Endothelial cell of umbilical vein (primary cell): Measurements from ENCODE around the gene NCOA3. TPM values are rescaled to one million over a fixed set of nuclear protein-coding genes. Genes with fewer than 3 reads are reported as not detected.

Experiments used
- BruUV-seq: library from RNA; stranded (reverse); fragments of 400-500 nt; replicated peaks from 2 replicates; lab custom pipeline; 2021; lab: Mats Ljungman, UMichigan
- CTCF ChIA-PET: fragments of 300-600, 350-600 bp; sonication (Branson Sonifier 250); formaldehyde crosslinking; loops from one replicate; lab custom pipeline; 2021; ENCODE audit warnings: antibody characterized with exemption, inconsistent platforms; lab: Charles Lee
- POLR2A ChIA-PET: fragments of 300-600, 350-600 bp; sonication (Branson Sonifier 250); formaldehyde crosslinking; loops from one replicate; lab custom pipeline; 2021; ENCODE audit warnings: antibody characterized with exemption, inconsistent platforms; lab: Charles Lee
- DNase-seq: peaks from one replicate; pipeline ENCODE4 v3.0.0-alpha.2; 2011; ENCODE audit warnings: low read depth, low spot score
- FAIRE-seq: peaks from 2 replicates; lab custom pipeline; 2011; peaks lifted over from hg19 to GRCh38; lab: Jason Lieb, UNC
- H2AFZ ChIP-seq: 2 replicates; pipeline ENCODE4 v1.6.0; 2012; ENCODE audit warnings: low read depth, low read length, control low read depth, inconsistent platforms
- H3K27ac ChIP-seq: 2 replicates; pipeline ENCODE4 v1.5.1; 2011; ENCODE audit warnings: low read depth, mild to moderate bottlenecking, control low read depth, low read length, moderate library complexity; ENCODE audit not compliant: insufficient read depth
- H3K27me3 ChIP-seq, 2 experiments: 2 replicates each; pipeline versions ENCODE4 v1.6.0 to v1.6.1; 2011; ENCODE audit warnings: low read length in 2 of 2, mixed read lengths in 1 of 2; ENCODE audit not compliant: control insufficient read depth in 2 of 2, insufficient read depth in 2 of 2
- H3K36me3 ChIP-seq, 2 experiments: 2 replicates in 1 of 2; 3 replicates in 1 of 2; pipeline ENCODE4 v1.5.1; 2011; ENCODE audit warnings: low read length in 2 of 2, mild to moderate bottlenecking in 1 of 2, moderate library complexity in 1 of 2; ENCODE audit not compliant: control insufficient read depth in 2 of 2, insufficient read depth in 2 of 2; ENCODE audit errors: extremely low read depth in 1 of 2
- H3K4me1 ChIP-seq: 3 replicates; pipeline ENCODE4 v1.5.1; 2011; ENCODE audit warnings: mild to moderate bottlenecking, low read length; ENCODE audit not compliant: control insufficient read depth, insufficient read depth; ENCODE audit errors: extremely low read depth
- H3K4me2 ChIP-seq: 2 replicates; pipeline ENCODE4 v1.6.1; 2011; ENCODE audit warnings: low read length, control low read depth, mixed read lengths; ENCODE audit not compliant: insufficient read depth
- H3K4me3 ChIP-seq, 3 experiments: fragments of 200-600 bp in 1 of 3; sonication (generic), shearing (Covaris generic) in 1 of 3; replicated peaks in 1 of 3; 2 replicates each; pipeline ENCODE4 v1.5.1; 2011 to 2016; ENCODE audit warnings: control low read depth in 3 of 3, low read length in 3 of 3, mild to moderate bottlenecking in 2 of 3, inconsistent platforms in 1 of 3, low read depth in 1 of 3, moderate library complexity in 1 of 3; ENCODE audit not compliant: insufficient read depth in 1 of 3
- H3K79me2 ChIP-seq: 2 replicates; pipeline ENCODE4 v1.6.0; 2012; ENCODE audit warnings: low read length, inconsistent platforms; ENCODE audit not compliant: control insufficient read depth, insufficient read depth
- H3K9ac ChIP-seq: replicated peaks from 2 replicates; pipeline ENCODE3; 2011; ENCODE audit warnings: low read length, control low read depth; ENCODE audit not compliant: insufficient read depth; ENCODE audit errors: extremely low read depth
- H3K9me1 ChIP-seq: replicated peaks from 3 replicates; pipeline ENCODE4 v1.6.0; 2011; ENCODE audit warnings: mild to moderate bottlenecking, low read length; ENCODE audit not compliant: control insufficient read depth, insufficient read depth; ENCODE audit errors: extremely low read depth
- H3K9me3 ChIP-seq: replicated peaks from 2 replicates; pipeline ENCODE4 v1.5.1; 2012; ENCODE audit warnings: low read length, inconsistent platforms; ENCODE audit not compliant: control insufficient read depth, insufficient read depth
- H4K20me1 ChIP-seq: replicated peaks from 2 replicates; pipeline ENCODE3; 2011; ENCODE audit warnings: mild to moderate bottlenecking, low read length; ENCODE audit not compliant: control insufficient read depth, insufficient read depth; ENCODE audit errors: extremely low read depth
- CTCF ChIP-seq, 2 donors: IDR thresholded peaks; 1 replicate in 1 of 2; 2 replicates in 1 of 2; pipeline ENCODE4 v1.5.1; 2011; ENCODE audit warnings: low read length in 2 of 2, mild to moderate bottlenecking in 2 of 2, moderate library complexity in 2 of 2, control low read depth in 1 of 2, inconsistent platforms in 1 of 2, low read depth in 1 of 2; ENCODE audit not compliant: insufficient read depth in 1 of 2; ENCODE audit errors: extremely low read depth in 1 of 2
- EZH2 ChIP-seq: IDR thresholded peaks from 2 replicates; pipeline ENCODE4 v1.6.1; 2012; ENCODE audit warnings: borderline replicate concordance, low read depth, mild to moderate bottlenecking, moderate library complexity, low read length, inconsistent platforms; ENCODE audit not compliant: severe bottlenecking
- FOS ChIP-seq: IDR thresholded peaks from 2 replicates; pipeline ENCODE4 v1.6.1; 2011; ENCODE audit warnings: mild to moderate bottlenecking, low read length, moderate library complexity, borderline replicate concordance; ENCODE audit not compliant: insufficient read depth
- GATA2 ChIP-seq: IDR thresholded peaks from 2 replicates; pipeline ENCODE4 v1.7.0; 2011; ENCODE audit warnings: low read depth, mild to moderate bottlenecking, moderate library complexity, mixed read lengths, low read length; ENCODE audit not compliant: insufficient read length, insufficient read depth
- JUN ChIP-seq: IDR thresholded peaks from 2 replicates; pipeline ENCODE4 v1.6.1; 2011; ENCODE audit warnings: borderline replicate concordance, low read depth; ENCODE audit not compliant: insufficient read length, insufficient read depth
- MAX ChIP-seq: IDR thresholded peaks from 2 replicates; pipeline ENCODE4 v1.6.1; 2011; ENCODE audit not compliant: insufficient read depth, insufficient read length
- MYC ChIP-seq: IDR thresholded peaks from one replicate; pipeline ENCODE4 v1.6.1; 2011; ENCODE audit warnings: mild to moderate bottlenecking, low read depth, low read length
- POLR2A ChIP-seq: IDR thresholded peaks from 2 replicates; pipeline ENCODE4 v1.6.1; 2012; ENCODE audit warnings: low read depth, mild to moderate bottlenecking, control low read depth, low read length
- POLR2AphosphoS5 ChIP-seq: IDR thresholded peaks from 2 replicates; pipeline ENCODE4 v1.6.1; 2012; ENCODE audit warnings: low read depth, mild to moderate bottlenecking, control low read depth, low read length, moderate library complexity; ENCODE audit not compliant: insufficient read depth
- dilution Hi-C: fragments of 300-500 bp; cut with MboI; formaldehyde crosslinking; loops from one replicate; pipeline ENCODE4 v1.15.0; 2019; ENCODE audit warnings: low sequenced_read_pairs; ENCODE audit not compliant: extremely low pct_ligation_motif_present
- intact Hi-C: fragments of 100-400 bp; cut with micrococcal nuclease; formaldehyde crosslinking; loops from one replicate; pipeline ENCODE4 v1.10.0; 2022
- polyA plus RNA-seq, 4 experiments: library from polyadenylated mRNA; depleted of rRNA in 3 of 4; stranded (reverse) in 3 of 4; unstranded in 1 of 4; fragments of >200 nt; gene quantifications; 2 replicates each; pipeline versions ENCODE4 v1.2.1 to v1.2.3, GENCODE V29; 2011 to 2012; ENCODE audit warnings: missing spikeins in 1 of 4
- total RNA-seq: library from RNA; stranded (reverse); gene quantifications from 2 replicates; pipeline ENCODE4 v1.2.3, GENCODE V29; 2021

NCOA3 gene
- total and polyA plus RNA-seq, 2 donors (not counting 3 experiments of a cell fraction or from before 2014, with no cell fraction given): 12.0 to 35.6 TPM

- H3K9me3 ChIP-seq: no peaks in the 10 kb centered on the region
- no peak overlapping the region for H2AFZ ChIP-seq
- intact Hi-C loops (no loop called here), dilution Hi-C loops (no loop called here)
- no peak overlapping the region for H3K4me2 ChIP-seq
- no peaks in the 10 kb centered on the region for H4K20me1 ChIP-seq
- H3K9ac ChIP-seq: no peak overlapping the region
- BruUV-seq: no TSS peak
- H3K79me2 ChIP-seq: no peaks in the 10 kb centered on the region
- H3K4me3 ChIP-seq: no peak overlapping the region
- H3K4me1 ChIP-seq: peaks cover 14% of the 10 kb centered on the region
- FAIRE-seq: no peak
- no peaks in the 10 kb centered on the region for H3K9me1 ChIP-seq
- H3K27me3 ChIP-seq: no peaks in the 10 kb centered on the region
- no peak overlapping the region for H3K27ac ChIP-seq
- POLR2A ChIA-PET: interaction anchor here (0.7 kb wide), 1 partner anchor 1140 kb away, joined by 3 read pairs; no protein-coding TSS in a partner anchor
- peaks cover 8 to 19% of the 10 kb centered on the region in 2 experiments for H3K36me3 ChIP-seq
- CTCF ChIA-PET: interaction anchor here (1.8 kb wide), 1 partner anchor 966 kb away, joined by 8 read pairs; no protein-coding TSS in a partner anchor
- TF ChIP-seq EZH2: no peak
- TF ChIP-seq GATA2: no peak
- TF ChIP-seq FOS: no peak
- TF ChIP-seq MAX: no peak
- no peak for TF ChIP-seq CTCF (IDR thresholded peaks at IDR 0.05; ENCODE audit: extremely low read depth in 1 of 2, insufficient read depth in 1 of 2, low read depth in 1 of 2, low read length in 2 of 2)
- no peak for TF ChIP-seq JUN
- no peak for TF ChIP-seq POLR2A
- no peak for TF ChIP-seq MYC
- TF ChIP-seq POLR2AphosphoS5: no peak
- DNase-seq: no peak
Measured at GRCh38 chr20:47654370-47654769, 152.7 kb downstream of the NCOA3 start.
